ENCODE measurements around the gene OLFM1.

Gene OLFM1

DNA sequence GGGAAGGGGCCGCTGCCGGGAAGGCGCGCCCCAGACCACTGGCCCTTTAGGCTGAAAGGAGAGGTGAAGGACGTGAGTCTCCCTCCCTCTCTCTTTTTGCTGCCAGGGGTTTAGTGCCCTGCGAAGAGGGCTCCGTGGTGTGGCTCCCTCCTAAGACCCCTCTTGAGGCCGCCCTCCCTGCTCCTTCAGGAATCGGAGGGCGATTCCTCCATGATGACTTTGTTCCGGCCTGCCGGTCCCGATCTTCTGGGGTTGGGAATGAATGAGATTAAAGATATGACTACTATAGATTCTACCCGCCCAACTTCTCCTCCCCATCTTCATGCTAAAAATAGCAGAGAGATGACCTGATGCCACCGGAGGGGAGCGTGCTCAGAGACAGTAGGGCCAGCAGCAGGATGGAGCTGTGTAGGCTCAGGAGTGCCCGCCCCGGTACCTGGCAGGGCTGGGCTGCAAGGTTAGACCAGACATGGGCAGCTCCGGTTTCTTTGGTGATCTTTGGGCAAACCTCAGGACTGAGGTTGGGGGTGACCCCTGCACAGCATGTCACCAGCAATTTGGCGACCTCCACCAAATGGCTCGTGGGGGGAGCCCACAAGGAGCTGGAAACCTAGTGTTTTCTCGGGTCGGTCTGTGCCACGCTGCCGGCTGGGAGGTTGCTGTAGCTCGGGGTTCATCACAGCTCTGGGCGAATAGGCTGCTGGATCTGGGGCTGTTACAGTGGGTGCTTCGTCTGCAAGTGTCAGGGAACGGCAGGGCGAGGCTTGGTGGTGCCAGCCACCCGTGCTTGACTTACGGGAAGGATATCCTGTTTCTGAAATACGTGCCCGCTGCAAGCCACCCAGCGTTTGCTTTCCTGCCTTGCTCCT, 1.7 kb downstream of the OLFM1 start:
- no peak for DNase-seq (ENCODE audit: extremely low read depth, low read depth)
- TF ChIP-seq CTCF (IDR thresholded peaks at IDR 0.05; ENCODE audit: low read depth, low read length, missing control alignments) = no peak
- H3K4me3 ChIP-seq (replicated peaks; ENCODE audit: low read depth, low read length) = no peak overlapping the region

DNA sequence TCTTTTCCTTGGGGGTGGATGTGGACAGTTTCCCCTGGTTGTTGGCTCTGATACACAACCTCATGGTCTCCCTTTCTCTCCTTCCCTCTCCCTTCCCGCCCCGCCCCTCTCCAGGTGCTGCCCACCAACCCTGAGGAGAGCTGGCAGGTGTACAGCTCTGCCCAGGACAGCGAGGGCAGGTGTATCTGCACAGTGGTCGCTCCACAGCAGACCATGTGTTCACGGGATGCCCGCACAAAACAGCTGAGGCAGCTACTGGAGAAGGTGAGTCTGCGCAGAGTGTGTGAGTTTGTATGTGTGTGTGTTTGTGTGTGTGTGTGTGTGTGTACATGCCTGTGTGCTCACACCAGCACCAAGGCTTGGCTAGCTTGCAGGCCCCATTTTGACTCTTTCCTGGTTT, 2.6 kb downstream of the OLFM1 start:
- no peak overlapping the region for H3K4me3 ChIP-seq (replicated peaks; ENCODE audit: low read depth, low read length)
- no peak for DNase-seq (ENCODE audit: extremely low read depth, low read depth)
- TF ChIP-seq CTCF (IDR thresholded peaks at IDR 0.05; ENCODE audit: low read depth, low read length, missing control alignments) = no peak

GRCh38 chr9:135090547-135090946, 3.1 kb downstream of the OLFM1 start:
- TF ChIP-seq CTCF (IDR thresholded peaks at IDR 0.05; ENCODE audit: low read depth, low read length, missing control alignments) = no peak
- H3K4me3 ChIP-seq (replicated peaks; ENCODE audit: low read depth, low read length) = no peak overlapping the region
- no peak for DNase-seq (ENCODE audit: extremely low read depth, low read depth)

DNA sequence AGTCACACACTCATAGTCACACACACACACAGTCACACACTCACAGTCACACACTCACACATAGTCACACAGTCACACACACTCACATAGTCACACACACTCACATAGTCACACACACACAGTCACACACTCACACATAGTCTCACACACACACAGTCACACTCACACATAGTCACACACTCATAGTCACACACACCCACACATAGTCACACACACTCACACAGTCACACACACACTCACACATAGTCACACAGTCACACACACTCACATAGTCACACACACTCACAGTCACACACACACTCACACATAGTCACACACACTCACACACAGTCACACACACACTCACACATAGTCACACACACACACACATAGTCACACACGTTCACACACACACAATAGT, 4.1 kb downstream of the OLFM1 start:
- no peak for DNase-seq (ENCODE audit: extremely low read depth, low read depth)
- no peak for TF ChIP-seq CTCF (IDR thresholded peaks at IDR 0.05; ENCODE audit: low read depth, low read length, missing control alignments)
- no peak overlapping the region for H3K4me3 ChIP-seq (replicated peaks; ENCODE audit: low read depth, low read length)

- no peak for TF ChIP-seq CTCF (IDR thresholded peaks at IDR 0.05; ENCODE audit: low read depth, low read length, missing control alignments)
- H3K4me3 ChIP-seq (replicated peaks; ENCODE audit: low read depth, low read length) = no peak overlapping the region
- DNase-seq (ENCODE audit: extremely low read depth, low read depth) = no peak
These were observed 5.6 kb downstream of the OLFM1 start for GRCh38 chr9:135093111-135093510.

DNA sequence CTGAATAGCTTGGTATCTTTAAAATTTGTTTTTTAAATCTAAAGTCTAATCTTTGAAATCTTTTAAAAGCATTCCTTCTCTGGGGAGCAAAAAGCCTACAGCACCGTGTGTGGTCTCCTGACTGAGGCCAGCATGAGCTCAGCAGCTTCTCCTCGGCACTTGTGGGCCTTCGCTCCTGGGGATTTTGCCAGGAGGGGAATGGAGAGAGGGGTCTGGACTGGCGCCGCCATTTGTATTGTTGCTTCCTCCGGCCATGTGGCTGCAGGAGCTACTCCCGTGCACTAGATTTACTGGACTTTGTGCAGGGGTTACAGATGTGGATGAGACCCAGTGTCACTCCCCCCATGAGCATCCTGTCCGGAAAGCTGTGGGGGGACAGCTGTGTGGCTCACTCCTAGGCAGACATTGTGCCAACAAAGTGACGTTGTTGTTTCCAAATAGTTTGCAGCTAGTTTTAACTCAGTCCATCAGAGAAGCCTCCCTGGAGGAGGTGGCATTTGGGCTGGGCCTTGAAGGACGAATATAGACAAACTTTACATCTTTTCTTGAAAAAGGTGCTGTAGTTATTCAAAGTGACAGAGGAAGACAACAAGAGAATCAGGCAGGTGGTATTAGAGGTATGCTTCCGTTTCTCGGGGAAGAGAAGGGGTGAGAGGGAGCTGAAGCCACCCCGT, 6.6 kb downstream of the OLFM1 start:
- TF ChIP-seq CTCF (IDR thresholded peaks at IDR 0.05; ENCODE audit: low read depth, low read length, missing control alignments) = no peak
- no peak overlapping the region for H3K4me3 ChIP-seq (replicated peaks; ENCODE audit: low read depth, low read length)
- DNase-seq (ENCODE audit: extremely low read depth, low read depth) = no peak
